Caco-2 (cell line): Measurements from ENCODE around the gene AKAP12. TPM values are rescaled to one million over a fixed set of nuclear protein-coding genes. Genes with fewer than 3 reads are reported as not detected.

Experiments
- BruUV-seq: library from RNA; stranded (reverse); fragments of 400-500 nt; replicated peaks from 2 replicates; lab custom pipeline; 2021; lab: Mats Ljungman, UMichigan
- CTCF ChIA-PET: fragments of 300-600 bp; sonication (Branson Sonifier 250); formaldehyde crosslinking; loops from one replicate; lab custom pipeline; 2022; ENCODE audit warnings: antibody characterized with exemption; lab: Charles Lee
- POLR2A ChIA-PET: fragments of 300-600 bp; sonication (Branson Sonifier 250); formaldehyde crosslinking; loops from one replicate; lab custom pipeline; 2022; ENCODE audit warnings: antibody characterized with exemption; lab: Charles Lee
- DNase-seq, 2 experiments: peaks; one replicate each; pipeline versions ENCODE4 v3.0.0 to v3.0.0-alpha.2; 2020 to 2022
- H3K27me3 ChIP-seq: replicated peaks from 2 replicates; pipeline ENCODE4 v1.6.0; 2011; ENCODE audit warnings: low read length; ENCODE audit not compliant: control insufficient read depth, insufficient read depth
- H3K36me3 ChIP-seq: 2 replicates; pipeline ENCODE4 v1.5.1; 2011; ENCODE audit warnings: low read length; ENCODE audit not compliant: control insufficient read depth, insufficient read depth
- H3K4me1 ChIP-seq: fragments of 250-450 bp; sonication (Bioruptor Pico); 2 replicates; pipeline ENCODE4 v1.5.1; 2020; ENCODE audit warnings: mild to moderate bottlenecking
- H3K4me3 ChIP-seq: 2 replicates; pipeline ENCODE4 v1.5.1; 2011; ENCODE audit warnings: low read depth, mild to moderate bottlenecking, control low read depth, low read length
- H3K9me3 ChIP-seq: fragments of 250-450 bp; sonication (Bioruptor Pico); 2 replicates; pipeline ENCODE4 v1.5.1; 2020; ENCODE audit warnings: mild to moderate bottlenecking, moderate library complexity
- H3K27ac Mint-ChIP-seq: one replicate; pipeline ENCODE4 v1.8.0; 2022; ENCODE audit warnings: mixed read lengths; ENCODE audit not compliant: unreplicated experiment
- H3K27me3 Mint-ChIP-seq: one replicate; pipeline ENCODE4 v1.8.0; 2022; ENCODE audit warnings: mixed read lengths; ENCODE audit not compliant: insufficient read depth, unreplicated experiment
- H3K36me3 Mint-ChIP-seq: one replicate; pipeline ENCODE4 v1.8.0; 2022; ENCODE audit warnings: mild to moderate bottlenecking, mixed read lengths; ENCODE audit not compliant: insufficient read depth, unreplicated experiment
- H3K4me1 Mint-ChIP-seq: one replicate; pipeline ENCODE4 v1.8.0; 2022; ENCODE audit warnings: low read depth, mixed read lengths; ENCODE audit not compliant: unreplicated experiment
- H3K4me3 Mint-ChIP-seq: one replicate; pipeline ENCODE4 v1.8.0; 2022; ENCODE audit warnings: mild to moderate bottlenecking, moderate library complexity, mixed read lengths; ENCODE audit not compliant: unreplicated experiment
- H3K9me3 Mint-ChIP-seq: one replicate; pipeline ENCODE4 v1.8.0; 2022; ENCODE audit warnings: mixed read lengths; ENCODE audit not compliant: unreplicated experiment
- intact Hi-C: fragments of 100-400 bp; cut with micrococcal nuclease; formaldehyde crosslinking; loops from one replicate; pipeline ENCODE4 v1.10.0; 2022; ENCODE audit not compliant: unreplicated experiment
- total RNA-seq: library from RNA; stranded (reverse); gene quantifications from 2 replicates; pipeline ENCODE4 v1.2.3, GENCODE V29; 2022
- TF ChIP-seq, protein P1 (sequence below), 2 experiments: fragments of 200-600 bp in 1 of 2; IDR thresholded peaks; 1 replicate in 1 of 2; 2 replicates in 1 of 2; pipeline versions ENCODE4 v1.5.1 to v1.8.0; 2011 to 2022; ENCODE audit warnings: antibody characterized with exemption in 1 of 2, control low read depth in 1 of 2, inconsistent platforms in 1 of 2, low read depth in 1 of 2, low read length in 1 of 2, mild to moderate bottlenecking in 1 of 2, moderate library complexity in 1 of 2; ENCODE audit not compliant: insufficient read depth in 1 of 2, severe bottlenecking in 1 of 2, unreplicated experiment in 1 of 2

Gene AKAP12
- total RNA-seq, 1 experiment from 2014 or later, result 0.93 TPM

- DNase-seq, result no peak
- no peaks in the 10 kb centered on the region for H3K27me3 Mint-ChIP-seq
- no peaks in the 10 kb centered on the region for H3K4me1 ChIP-seq
- no peaks in the 10 kb centered on the region for H3K36me3 ChIP-seq
- no peak overlapping the region for H3K4me3 ChIP-seq
- TF ChIP-seq, protein P1, sequence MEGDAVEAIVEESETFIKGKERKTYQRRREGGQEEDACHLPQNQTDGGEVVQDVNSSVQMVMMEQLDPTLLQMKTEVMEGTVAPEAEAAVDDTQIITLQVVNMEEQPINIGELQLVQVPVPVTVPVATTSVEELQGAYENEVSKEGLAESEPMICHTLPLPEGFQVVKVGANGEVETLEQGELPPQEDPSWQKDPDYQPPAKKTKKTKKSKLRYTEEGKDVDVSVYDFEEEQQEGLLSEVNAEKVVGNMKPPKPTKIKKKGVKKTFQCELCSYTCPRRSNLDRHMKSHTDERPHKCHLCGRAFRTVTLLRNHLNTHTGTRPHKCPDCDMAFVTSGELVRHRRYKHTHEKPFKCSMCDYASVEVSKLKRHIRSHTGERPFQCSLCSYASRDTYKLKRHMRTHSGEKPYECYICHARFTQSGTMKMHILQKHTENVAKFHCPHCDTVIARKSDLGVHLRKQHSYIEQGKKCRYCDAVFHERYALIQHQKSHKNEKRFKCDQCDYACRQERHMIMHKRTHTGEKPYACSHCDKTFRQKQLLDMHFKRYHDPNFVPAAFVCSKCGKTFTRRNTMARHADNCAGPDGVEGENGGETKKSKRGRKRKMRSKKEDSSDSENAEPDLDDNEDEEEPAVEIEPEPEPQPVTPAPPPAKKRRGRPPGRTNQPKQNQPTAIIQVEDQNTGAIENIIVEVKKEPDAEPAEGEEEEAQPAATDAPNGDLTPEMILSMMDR (IDR thresholded peaks at IDR 0.05; ENCODE audit: insufficient read depth in 1 of 2, low read depth in 1 of 2, low read length in 1 of 2, severe bottlenecking in 1 of 2, unreplicated experiment in 1 of 2), result no peak
- no peaks in the 10 kb centered on the region for H3K9me3 Mint-ChIP-seq
- POLR2A ChIA-PET, result no interaction called here
- BruUV-seq, result no TSS peak
- H3K9me3 ChIP-seq, result no peaks in the 10 kb centered on the region
- peaks cover 10% of the 10 kb centered on the region for H3K4me1 Mint-ChIP-seq
- intact Hi-C loops, result no loop called here
- no peak overlapping the region for H3K4me3 Mint-ChIP-seq
- CTCF ChIA-PET, result no interaction called here
- H3K27me3 ChIP-seq, result no peaks in the 10 kb centered on the region
- H3K36me3 Mint-ChIP-seq, result peaks cover 26% of the 10 kb centered on the region
- H3K27ac Mint-ChIP-seq, result no peak overlapping the region
Observed at GRCh38 chr6:151377095-151377494, 137.3 kb downstream of the AKAP12 start.

GRCh38 chr6:151379933-151380847 lies 140.4 kb downstream of the AKAP12 start:
- Mint-ChIP-seq H3K4me1 (peaks cover 10% of the 10 kb centered on the region), H3K27me3 (no peaks in the 10 kb centered on the region), H3K4me3 (no peak overlapping the region), H3K36me3 (peaks cover 11% of the 10 kb centered on the region), H3K27ac (peak overlapping the region; percentile 37), H3K9me3 (no peaks in the 10 kb centered on the region)
- TF ChIP-seq, protein P1 (IDR thresholded peaks at IDR 0.05; ENCODE audit: insufficient read depth in 1 of 2, low read depth in 1 of 2, low read length in 1 of 2, severe bottlenecking in 1 of 2, unreplicated experiment in 1 of 2), result no peak
- Histone ChIP-seq H3K4me1 (no peaks in the 10 kb centered on the region), H3K27me3 (no peaks in the 10 kb centered on the region), H3K9me3 (no peaks in the 10 kb centered on the region), H3K36me3 (no peaks in the 10 kb centered on the region), H3K4me3 (no peak overlapping the region)
- no peak for DNase-seq
- CTCF ChIA-PET, result no interaction called here
- intact Hi-C loops, result no loop called here
- POLR2A ChIA-PET, result no interaction called here
- no TSS peak for BruUV-seq

DNA sequence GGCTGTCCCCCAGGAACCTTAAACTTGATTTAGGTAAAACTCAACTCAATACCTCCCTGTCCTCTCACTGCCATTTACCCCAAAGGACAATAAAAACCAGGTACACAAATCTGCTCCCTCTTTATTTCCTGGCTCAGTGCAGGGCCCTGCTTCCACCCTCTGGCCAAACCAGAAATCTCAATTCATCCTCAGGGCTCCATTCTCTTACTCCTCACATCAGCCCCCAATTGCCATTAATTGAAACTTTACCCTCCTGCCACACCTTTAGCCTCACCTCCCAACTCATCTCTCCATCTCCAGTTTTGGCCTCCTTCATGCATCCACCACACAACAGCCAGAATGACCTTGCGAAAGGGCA lies 141.1 kb downstream of the AKAP12 start:
- Mint-ChIP-seq H3K9me3 (no peaks in the 10 kb centered on the region), H3K4me3 (no peak overlapping the region), H3K4me1 (peaks cover 10% of the 10 kb centered on the region), H3K27me3 (no peaks in the 10 kb centered on the region), H3K27ac (peak overlapping the region; percentile 37), H3K36me3 (peaks cover 11% of the 10 kb centered on the region)
- BruUV-seq, result no TSS peak
- Histone ChIP-seq H3K4me1 (no peaks in the 10 kb centered on the region), H3K27me3 (no peaks in the 10 kb centered on the region), H3K9me3 (no peaks in the 10 kb centered on the region), H3K36me3 (no peaks in the 10 kb centered on the region), H3K4me3 (no peak overlapping the region)
- intact Hi-C loops, result no loop called here
- TF ChIP-seq, protein P1 (IDR thresholded peaks at IDR 0.05; ENCODE audit: insufficient read depth in 1 of 2, low read depth in 1 of 2, low read length in 1 of 2, severe bottlenecking in 1 of 2, unreplicated experiment in 1 of 2), result no peak
- CTCF ChIA-PET, result no interaction called here
- no peak for DNase-seq
- POLR2A ChIA-PET, result no interaction called here
